GM19328 (cell line): ENCODE data around the gene MICAL3.

Experiments
- ATAC-seq: cut with Tn5 transposase; IDR thresholded peaks from one replicate; pipeline ENCODE4 v1.9.1; 2021; ENCODE audit warnings: mild to moderate bottlenecking, moderate library complexity; ENCODE audit not compliant: unreplicated experiment

The MICAL3 gene

GRCh38 chr22:17741866-17742526 is 282.4 kb downstream of the MICAL3 start:
- ATAC-seq, result no peak

GRCh38 chr22:17739196-17739975 is 285.0 kb downstream of the MICAL3 start:
- ATAC-seq, result no peak

GRCh38 chr22:17738386-17739128 is 285.8 kb downstream of the MICAL3 start:
- ATAC-seq, result no peak
